Thymus (tissue), 11 donors: ENCODE measurements around the gene PLEKHN1. TPM values are rescaled to one million over a fixed set of nuclear protein-coding genes. Genes with fewer than 3 reads are reported as not detected.

Experiments
- DNase-seq, 9 donors: peaks; one replicate each; pipeline ENCODE4 v3.0.0-alpha.2; 2013; ENCODE audit warnings: low spot score in 9 of 9, low read depth in 6 of 9, missing footprints in 1 of 9
- H3K27ac ChIP-seq, 2 donors: one replicate each; pipeline ENCODE4 v1.5.1; 2013; ENCODE audit warnings: control low read depth in 1 of 2, low read depth in 1 of 2, low read length in 1 of 2, mild to moderate bottlenecking in 1 of 2, moderate library complexity in 1 of 2
- H3K27me3 ChIP-seq, 2 donors: one replicate each; pipeline ENCODE4 v1.5.1; 2013; ENCODE audit warnings: low read length in 1 of 2; ENCODE audit not compliant: control insufficient read depth in 2 of 2, insufficient read depth in 1 of 2
- H3K36me3 ChIP-seq, 2 donors: one replicate each; pipeline ENCODE4 v1.5.1; 2013; ENCODE audit warnings: low read length in 1 of 2, mild to moderate bottlenecking in 1 of 2, moderate library complexity in 1 of 2; ENCODE audit not compliant: control insufficient read depth in 2 of 2, insufficient read depth in 2 of 2
- H3K4me1 ChIP-seq, 2 donors: one replicate each; pipeline ENCODE4 v1.5.1; 2013; ENCODE audit warnings: low read length in 2 of 2; ENCODE audit not compliant: control insufficient read depth in 2 of 2, insufficient read depth in 2 of 2
- H3K4me3 ChIP-seq, 2 donors: one replicate each; pipeline ENCODE4 v1.5.1; 2013; ENCODE audit warnings: low read length in 2 of 2, control low read depth in 1 of 2, mild to moderate bottlenecking in 1 of 2
- H3K9me3 ChIP-seq, 2 donors: one replicate each; pipeline ENCODE4 v1.5.1; 2013; ENCODE audit warnings: low read length in 1 of 2, mild to moderate bottlenecking in 1 of 2; ENCODE audit not compliant: control insufficient read depth in 2 of 2, insufficient read depth in 1 of 2
- WGBS: extraction: QIAGEN DNeasy Blood & Tissue Kit; methylation state at CpG from one replicate; pipeline ENCODE4 v1.1.7; 2013; 5-methylcytosine and 5-hydroxymethylcytosine counted together
- polyA plus RNA-seq: library from polyadenylated mRNA; stranded (reverse); fragments of 200-250 nt; gene quantifications from one replicate; pipeline ENCODE4 v1.2.3, GENCODE V29; 2013
- total RNA-seq: library from RNA; stranded (reverse); fragments of 120-200 nt; gene quantifications from one replicate; pipeline ENCODE4 v1.2.4, GENCODE V29; 2013
- donor health status: healthy.

PLEKHN1 gene
- total and polyA plus RNA-seq, 2 donors, result 0.14 to 1.7 TPM

- Histone ChIP-seq H3K27ac (no peak overlapping the region), H3K36me3 (peaks cover 0 to 22% of the 10 kb centered on the region in 2 donors), H3K4me3 (no peak overlapping the region), H3K9me3 (no peaks in the 10 kb centered on the region), H3K27me3 (peaks cover 17 to 40% of the 10 kb centered on the region in 2 donors), H3K4me1 (peaks cover 17 to 26% of the 10 kb centered on the region in 2 donors)
- DNase-seq, result no peak
- WGBS, result 96% methylated on average over 57 of the region's 57 CpGs
These were observed 3.6 kb upstream of the PLEKHN1 start for GRCh38 chr1:962381-963300.

GRCh38 chr1:963301-963651 lies 3.0 kb upstream of the PLEKHN1 start:
- H3K27me3 ChIP-seq, result peaks cover 22 to 47% of the 10 kb centered on the region in 2 donors
- no peak for DNase-seq
- H3K9me3 ChIP-seq, result no peaks in the 10 kb centered on the region
- H3K4me3 ChIP-seq, result no peak overlapping the region
- H3K27ac ChIP-seq, result no peak overlapping the region
- 95% methylated on average over 16 of the region's 16 CpGs for WGBS
- peaks cover 15 to 23% of the 10 kb centered on the region in 2 donors for H3K4me1 ChIP-seq
- H3K36me3 ChIP-seq, result peaks cover 0 to 22% of the 10 kb centered on the region in 2 donors

- no peak overlapping the region for H3K4me3 ChIP-seq
- H3K4me1 ChIP-seq, result peaks cover 15 to 20% of the 10 kb centered on the region in 2 donors
- 97% methylated on average over 47 of the region's 47 CpGs for WGBS
- H3K36me3 ChIP-seq, result peaks cover 0 to 22% of the 10 kb centered on the region in 2 donors
- no peak for DNase-seq
- H3K27me3 ChIP-seq, result peaks cover 23 to 53% of the 10 kb centered on the region in 2 donors
- H3K9me3 ChIP-seq, result no peaks in the 10 kb centered on the region
- H3K27ac ChIP-seq, result no peak overlapping the region
These were observed 2.3 kb upstream of the PLEKHN1 start for GRCh38 chr1:963746-964525.

GRCh38 chr1:964691-965525 lies 1.4 kb upstream of the PLEKHN1 start:
- H3K27ac ChIP-seq, result no peak overlapping the region
- 96% methylated on average over 42 of the region's 51 CpGs for WGBS

GRCh38 chr1:965526-966134 lies 652 bp upstream of the PLEKHN1 start:
- H3K9me3 ChIP-seq, result no peaks in the 10 kb centered on the region
- H3K4me1 ChIP-seq, result peaks cover 15% of the 10 kb centered on the region in 2 donors
- H3K27me3 ChIP-seq, result peaks cover 34 to 60% of the 10 kb centered on the region in 2 donors
- H3K4me3 ChIP-seq, result no peak overlapping the region
- DNase-seq, result no peak
- H3K27ac ChIP-seq, result no peak overlapping the region
- WGBS, result 81% methylated on average over 26 of the region's 26 CpGs
- H3K36me3 ChIP-seq, result peaks cover 0 to 22% of the 10 kb centered on the region in 2 donors

More at GRCh38 chr1:964691-965525, 1.4 kb upstream of the PLEKHN1 start:
- H3K9me3 ChIP-seq, result no peaks in the 10 kb centered on the region
- peaks cover 0 to 22% of the 10 kb centered on the region in 2 donors for H3K36me3 ChIP-seq
- H3K4me1 ChIP-seq, result peaks cover 15 to 19% of the 10 kb centered on the region in 2 donors
- peaks cover 27 to 57% of the 10 kb centered on the region in 2 donors for H3K27me3 ChIP-seq
- no peak overlapping the region for H3K4me3 ChIP-seq
- no peak for DNase-seq

- H3K36me3 ChIP-seq, result peaks cover 0 to 22% of the 10 kb centered on the region in 2 donors
- H3K4me3 ChIP-seq, result peak overlapping the region; percentile 27 to 55
- H3K27ac ChIP-seq, result peak overlapping the region in 1 of 2 donors; percentile 15
- peaks cover 8 to 11% of the 10 kb centered on the region in 2 donors for H3K4me1 ChIP-seq
- WGBS, result under 1% methylated on average over 60 of the region's 60 CpGs
- peak in 4 of 9 donors; percentile 45 to 72 (median 52) for DNase-seq
- H3K27me3 ChIP-seq, result peaks cover 46 to 67% of the 10 kb centered on the region in 2 donors
- H3K9me3 ChIP-seq, result no peaks in the 10 kb centered on the region
These were observed 520 bp downstream of the PLEKHN1 start for GRCh38 chr1:966704-967300.

- H3K36me3 ChIP-seq, result peaks cover 0 to 16% of the 10 kb centered on the region in 2 donors
- no peak for DNase-seq
- H3K27me3 ChIP-seq, result peaks cover 47 to 74% of the 10 kb centered on the region in 2 donors
- H3K4me1 ChIP-seq, result peaks cover 8 to 11% of the 10 kb centered on the region in 2 donors
- no peak overlapping the region for H3K4me3 ChIP-seq
- 76% methylated on average over 23 of the region's 23 CpGs for WGBS
- H3K27ac ChIP-seq, result no peak overlapping the region
- no peaks in the 10 kb centered on the region for H3K9me3 ChIP-seq
These were observed 1.4 kb downstream of the PLEKHN1 start for GRCh38 chr1:967466-968343.
